HepG2 (cell line): Measurements from ENCODE around the gene PLA2G12B. TPM values are rescaled to one million over a fixed set of nuclear protein-coding genes. Genes with fewer than 3 reads are reported as not detected.
A peak's percentile ranks its signal among the peaks of the same experiment; 100 is the strongest.

ENCODE experiments used
- CHD4 ChIP-seq: fragments of 200-600 bp; sonication (generic); IDR thresholded peaks from 2 replicates; pipeline ENCODE4 v1.7.0; 2017; ENCODE audit warnings: mild to moderate bottlenecking, low read length, borderline replicate concordance
- ERF ChIP-seq: IDR thresholded peaks from 2 replicates; pipeline ENCODE4 v1.6.1; 2018; ENCODE audit warnings: missing biosample characterization, missing genetic modification reagents
- MAZ ChIP-seq, 2 experiments: sonication (generic) in 1 of 2; formaldehyde crosslinking in 1 of 2; IDR thresholded peaks; 2 replicates each; pipeline versions ENCODE4 v1.5.0 to v1.6.1; 2012 to 2020; ENCODE audit warnings: low read depth in 2 of 2, mild to moderate bottlenecking in 2 of 2, borderline replicate concordance in 1 of 2, improper control_type of control experiment in 1 of 2, low read length in 1 of 2, missing genetic modification reagents in 1 of 2, moderate library complexity in 1 of 2
- NFRKB ChIP-seq: fragments of 450-650 bp; IDR thresholded peaks from 2 replicates; pipeline ENCODE4 v1.6.1; 2017
- RFXAP ChIP-seq: sonication (generic); formaldehyde crosslinking; IDR thresholded peaks from 2 replicates; pipeline ENCODE4 v1.4.0; 2020; ENCODE audit warnings: missing genetic modification reagents, borderline replicate concordance
- SOX13 ChIP-seq, 3 experiments: fragments of 450-650 bp in 1 of 3; sonication (generic) in 1 of 3; formaldehyde crosslinking in 1 of 3; IDR thresholded peaks in 2 of 3; conservative IDR thresholded peaks in 1 of 3; 2 replicates each; pipeline versions ENCODE4 v1.5.0 to v1.6.1; 2016 to 2020; ENCODE audit warnings: antibody characterized with exemption in 1 of 3, mild to moderate bottlenecking in 1 of 3, missing compliant biosample characterization in 1 of 3, missing genetic modification reagents in 1 of 3, moderate library complexity in 1 of 3
- SUZ12 ChIP-seq: fragments of 150-350 bp; IDR thresholded peaks from 2 replicates; pipeline ENCODE4 v1.6.1; 2014; ENCODE audit warnings: low read depth, low read length
- TRAFD1 ChIP-seq: sonication (generic); formaldehyde crosslinking; IDR thresholded peaks from 2 replicates; pipeline ENCODE4 v1.5.1; 2020; ENCODE audit warnings: missing genetic modification reagents, mild to moderate bottlenecking, borderline replicate concordance
- XBP1 ChIP-seq: sonication (generic); formaldehyde crosslinking; IDR thresholded peaks from 2 replicates; pipeline ENCODE4 v1.5.0; 2020; ENCODE audit warnings: missing genetic modification reagents
- ZNF180 ChIP-seq: sonication (generic); formaldehyde crosslinking; IDR thresholded peaks from 2 replicates; pipeline ENCODE4 v1.4.0; 2020; ENCODE audit warnings: low read depth, missing genetic modification reagents, borderline replicate concordance
- ZNF207 ChIP-seq: fragments of 450-650 bp; IDR thresholded peaks from 2 replicates; pipeline ENCODE4 v1.6.1; 2016; ENCODE audit warnings: antibody characterized with exemption, borderline replicate concordance
- ZNF3 ChIP-seq: IDR thresholded peaks from 2 replicates; pipeline ENCODE4 v1.7.0; 2017; ENCODE audit warnings: inconsistent platforms
- ZNF407 ChIP-seq: sonication (generic); formaldehyde crosslinking; IDR thresholded peaks from one replicate; pipeline ENCODE4 v1.5.1; 2020; ENCODE audit warnings: mild to moderate bottlenecking, missing genetic modification reagents; ENCODE audit errors: not compliant biosample characterization
- ZNF576 ChIP-seq: sonication (generic); formaldehyde crosslinking; IDR thresholded peaks from 2 replicates; pipeline ENCODE4 v1.4.0; 2020; ENCODE audit warnings: mild to moderate bottlenecking, missing genetic modification reagents
- ZNF619 ChIP-seq: sonication (generic); formaldehyde crosslinking; IDR thresholded peaks from 2 replicates; pipeline ENCODE4 v1.4.0; 2020; ENCODE audit warnings: mild to moderate bottlenecking, missing genetic modification reagents
- ZNF83 ChIP-seq: sonication (generic); formaldehyde crosslinking; IDR thresholded peaks from 2 replicates; pipeline ENCODE4 v1.4.0; 2020; ENCODE audit warnings: missing genetic modification reagents, mild to moderate bottlenecking, borderline replicate concordance
- polyA plus RNA-seq, 8 experiments: library from polyadenylated mRNA; depleted of rRNA in 3 of 8; stranded (reverse) in 7 of 8; unstranded in 1 of 8; fragments of >200 nt; fragmentation: Illumina TruSeq in 4 of 8; extraction: Trizol in 4 of 8; gene quantifications; 2 replicates each; pipeline versions ENCODE4 v1.2.1 to v1.2.3, GENCODE V29; 2011 to 2016; ENCODE audit warnings: low read depth in 4 of 8, missing spikeins in 1 of 8, mixed read lengths in 1 of 8; ENCODE audit not compliant: insufficient read depth in 1 of 8
- total RNA-seq, 5 experiments: library from RNA; depleted of rRNA; stranded (reverse); fragments of >200 nt; fragmentation: Illumina TruSeq; extraction: Trizol; gene quantifications; 2 replicates each; pipeline ENCODE4 v1.2.3, GENCODE V29; 2016; ENCODE audit warnings: low read depth in 1 of 5

The PLA2G12B gene
- total and polyA plus RNA-seq, 2 of the 13 experiments (the other 11 are each of a cell fraction or from before 2014, with no cell fraction given) = 7.7 to 38.0 TPM

GRCh38 chr10:72954596-72955554 is at the start of gene PLA2G12B (continued):
- no peak for TF ChIP-seq ZNF407
- TF ChIP-seq ZNF619 (CRISPR knock-in tag) = no peak
- 0 out of 2 replicates have a peak, but pooled peaks have one; percentile 41 for TF ChIP-seq RFXAP (CRISPR knock-in tag)
- TF ChIP-seq ERF (CRISPR knock-in tag) = no peak
- TF ChIP-seq SUZ12 = no peak
- no peak for TF ChIP-seq CHD4
- TF ChIP-seq MAZ (IDR thresholded peaks at IDR 0.05; ENCODE audit: borderline replicate concordance, low read depth, low read length) = no peak
- TF ChIP-seq MAZ (CRISPR knock-in tag; IDR thresholded peaks at IDR 0.05; ENCODE audit: low read depth) = no peak
- no peak for TF ChIP-seq NFRKB
- no peak for TF ChIP-seq ZNF576
- no peak for TF ChIP-seq ZNF3 (CRISPR knock-in tag)
- TF ChIP-seq SOX13 (IDR thresholded peaks at IDR 0.05) = no peak
- TF ChIP-seq SOX13 (CRISPR knock-in tag; conservative IDR thresholded peaks at IDR 0.05 in 1 of 2, IDR thresholded peaks at IDR 0.05 in 1 of 2) = no peak
- no peak for TF ChIP-seq TRAFD1 (CRISPR knock-in tag)
- no peak for TF ChIP-seq XBP1 (CRISPR knock-in tag)
- TF ChIP-seq ZNF207 = no peak
- no peak for TF ChIP-seq ZNF180
- no peak for TF ChIP-seq ZNF83 (CRISPR knock-in tag)
